GM21390 (cell line): ENCODE measurements around the gene BNIP5.

Source experiments
- ATAC-seq: cut with Tn5 transposase; IDR thresholded peaks from one replicate; pipeline ENCODE4 v1.9.1; 2021; ENCODE audit not compliant: unreplicated experiment

The BNIP5 gene

GRCh38 chr6:36301085-36301658, 35.5 kb downstream of the BNIP5 start:
- ATAC-seq: no peak

GRCh38 chr6:36298027-36298426, 38.7 kb downstream of the BNIP5 start:
- ATAC-seq: no peak

GRCh38 chr6:36297511-36297910, 39.2 kb downstream of the BNIP5 start:
- no peak for ATAC-seq

GRCh38 chr6:36297051-36297450, 39.6 kb downstream of the BNIP5 start:
- ATAC-seq: no peak

GRCh38 chr6:36296240-36296639, 40.4 kb downstream of the BNIP5 start:
- ATAC-seq: no peak

DNA sequence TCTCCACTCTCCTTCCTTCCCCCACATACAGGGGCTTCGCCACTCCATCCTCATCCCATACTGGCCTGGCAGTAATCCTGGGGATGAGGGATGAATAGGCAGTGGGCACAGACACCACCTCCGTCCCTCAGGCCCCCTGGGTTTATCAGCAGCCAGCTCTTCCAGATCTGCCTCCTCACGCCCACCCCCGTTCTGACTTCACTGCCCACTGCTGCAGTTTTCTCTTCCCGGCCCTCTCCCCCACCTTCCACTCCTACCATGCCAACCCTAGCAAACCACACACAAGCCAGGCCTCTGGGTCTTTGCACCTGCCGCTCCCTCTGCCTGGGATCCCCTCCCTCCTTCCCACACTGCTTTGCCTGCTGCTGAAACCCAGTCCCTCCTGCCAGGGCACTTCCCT, 44.5 kb downstream of the BNIP5 start:
- ATAC-seq: no peak

- ATAC-seq: no peak
Observed at GRCh38 chr6:36290668-36291620, 45.7 kb downstream of the BNIP5 start.

DNA sequence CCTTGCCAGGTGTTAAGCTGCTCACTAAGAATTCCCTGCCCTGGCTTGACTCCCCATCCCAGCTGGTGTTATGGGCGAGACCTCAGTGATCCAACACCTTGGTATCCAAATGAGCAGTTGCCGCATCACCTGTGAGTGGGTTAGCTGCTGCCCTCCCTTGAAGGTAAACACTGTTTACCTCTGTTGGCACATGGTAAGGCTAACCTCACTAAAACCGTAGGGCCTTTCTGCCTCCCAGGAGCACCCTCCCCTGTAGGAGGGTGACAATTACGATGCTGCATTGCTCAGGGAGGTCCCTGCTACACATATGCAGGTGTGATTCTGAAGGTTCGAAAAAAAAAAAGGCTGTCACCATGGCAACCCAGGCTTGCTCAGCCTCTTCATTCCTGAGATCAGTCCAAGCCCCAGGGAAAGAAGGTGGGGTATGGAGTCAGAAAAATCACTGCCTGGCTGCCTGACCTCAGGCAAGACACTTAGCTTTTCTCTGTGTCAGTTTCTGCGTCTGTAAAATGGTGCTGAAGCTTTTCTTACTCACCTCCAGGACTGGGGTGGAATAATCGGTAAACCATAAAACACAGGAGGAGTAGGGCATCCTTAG, 47.3 kb downstream of the BNIP5 start:
- ATAC-seq: no peak

- ATAC-seq: no peak
Observed at GRCh38 chr6:36286858-36287257, 49.8 kb downstream of the BNIP5 start.

DNA sequence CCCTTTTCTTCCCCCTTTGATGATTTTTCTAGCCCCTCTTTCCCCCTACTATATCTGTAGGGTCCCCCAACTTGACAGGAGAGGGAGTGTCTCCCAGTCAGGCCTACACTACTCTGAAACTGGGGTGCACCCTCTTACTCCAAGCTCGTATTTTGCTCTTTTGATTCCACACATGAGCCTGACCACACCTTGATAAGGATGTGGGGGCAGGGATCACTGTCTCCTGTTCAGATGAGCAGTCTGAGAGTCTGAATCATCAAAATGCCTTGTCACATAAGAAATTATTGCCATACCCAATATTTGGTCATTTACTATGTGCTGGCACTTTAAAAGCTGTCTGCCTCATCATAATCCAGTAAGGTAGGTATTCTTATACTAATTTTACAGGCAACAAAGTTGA, 50.9 kb downstream of the BNIP5 start:
- ATAC-seq: no peak

GRCh38 chr6:36285187-36285671, 51.5 kb downstream of the BNIP5 start:
- no peak for ATAC-seq

GRCh38 chr6:36284359-36284758, 52.3 kb downstream of the BNIP5 start:
- no peak for ATAC-seq

DNA sequence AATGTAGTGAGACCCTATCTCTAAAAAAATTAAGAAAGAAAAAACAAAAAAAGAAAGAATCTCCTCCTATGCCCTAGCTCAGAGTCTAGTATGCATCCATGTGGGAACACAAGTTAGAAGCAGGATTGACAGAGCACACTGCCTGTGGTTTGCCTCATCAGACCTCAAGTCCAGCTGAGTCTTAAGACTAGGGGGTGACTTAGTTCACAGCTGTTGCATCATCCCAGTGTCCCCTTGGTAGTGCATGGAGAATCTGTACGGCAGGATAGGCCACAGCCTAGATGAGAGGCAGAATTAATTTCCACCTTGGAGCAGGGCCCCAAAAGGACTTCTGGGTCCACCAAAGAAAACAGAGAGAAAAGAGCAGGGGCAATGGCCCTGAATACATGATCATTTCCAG, 53.1 kb downstream of the BNIP5 start:
- ATAC-seq: no peak

- no peak for ATAC-seq
Observed at GRCh38 chr6:36280983-36281382, 55.7 kb downstream of the BNIP5 start.

GRCh38 chr6:36280467-36280866, 56.2 kb downstream of the BNIP5 start:
- no peak for ATAC-seq

GRCh38 chr6:36277946-36278470, 58.7 kb downstream of the BNIP5 start:
- ATAC-seq: no peak

- ATAC-seq: no peak
Observed at GRCh38 chr6:36276581-36277536, 59.8 kb downstream of the BNIP5 start.

DNA sequence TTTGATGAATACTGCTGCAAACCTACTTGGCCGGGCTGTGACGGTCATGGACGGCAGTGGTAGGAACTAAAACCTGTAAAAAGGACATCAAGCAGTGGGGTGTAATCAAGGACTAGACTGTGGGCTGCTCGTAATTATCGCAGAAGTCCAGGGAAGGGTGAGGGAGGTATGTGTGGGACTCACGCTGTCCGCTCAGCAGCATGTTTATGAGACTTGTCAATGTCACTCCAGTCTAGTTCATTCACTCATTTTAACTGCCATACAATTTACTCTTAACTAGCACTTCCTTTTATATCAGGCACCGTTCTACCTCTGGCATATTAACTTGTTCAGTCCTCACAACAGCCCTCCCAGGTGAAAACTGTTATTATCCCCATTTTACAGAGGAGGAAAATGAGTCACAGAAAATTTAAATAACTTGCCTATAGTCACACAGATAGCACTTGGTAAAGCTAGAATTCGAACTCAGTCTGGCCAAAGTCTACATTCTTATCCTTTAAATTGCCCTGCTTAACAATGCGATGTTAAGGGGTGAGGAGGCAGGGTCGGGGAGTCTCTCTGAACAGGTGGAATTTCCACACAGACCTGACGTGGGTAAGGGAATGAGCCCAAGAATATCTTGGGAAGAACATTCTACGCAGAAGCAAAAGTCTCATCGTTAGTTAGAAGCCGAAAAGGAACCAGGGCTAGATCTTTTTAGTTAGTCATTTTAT, 62.7 kb downstream of the BNIP5 start:
- ATAC-seq: no peak

- ATAC-seq: no peak
Observed at GRCh38 chr6:36273067-36273466, 63.6 kb downstream of the BNIP5 start.

DNA sequence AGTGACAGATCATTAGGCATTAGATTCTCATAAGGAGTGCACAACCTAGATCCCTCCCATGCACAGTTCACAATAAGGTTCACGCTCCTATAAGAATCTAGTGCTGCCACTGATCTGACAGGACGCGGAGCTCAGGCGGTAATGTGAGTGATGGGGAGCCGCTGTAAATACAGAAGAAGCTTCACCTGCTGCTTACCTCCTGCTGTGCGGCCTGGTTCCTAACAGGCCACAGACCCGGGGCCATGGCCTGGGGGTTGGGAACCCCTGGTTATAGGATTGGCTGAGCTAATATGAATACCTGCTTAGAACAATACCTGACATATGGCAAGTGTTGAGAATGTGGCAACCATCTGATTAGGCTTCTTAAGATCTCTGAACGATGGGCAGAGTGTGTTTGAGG, 64.5 kb downstream of the BNIP5 start:
- ATAC-seq: no peak
